ENCODE results near the gene JPH3. TPM values are rescaled to one million over a fixed set of nuclear protein-coding genes. Genes with fewer than 3 reads are reported as not detected.

Gene JPH3
- total and polyA plus RNA-seq, 2 donors = 0.05 to 0.09 TPM

GRCh38 chr16:87697256-87697655 is 94.9 kb downstream of the JPH3 start:
- no peak for DNase-seq (ENCODE audit: low read depth in 6 of 9, low spot score in 9 of 9)
- WGBS = 97% methylated on average over 21 of the region's 21 CpGs
- peaks cover 33 to 35% of the 10 kb centered on the region in 2 donors for H3K36me3 ChIP-seq (ENCODE audit: control insufficient read depth in 2 of 2, insufficient read depth in 2 of 2, low read length in 1 of 2)
- H3K4me3 ChIP-seq (ENCODE audit: low read length in 2 of 2) = no peak overlapping the region
- peak overlapping the region in 1 of 2 donors; percentile 89 for H3K27ac ChIP-seq (ENCODE audit: low read depth in 1 of 2, low read length in 1 of 2)
- peaks cover 0 to 9% of the 10 kb centered on the region in 2 donors for H3K9me3 ChIP-seq (ENCODE audit: control insufficient read depth in 2 of 2, insufficient read depth in 1 of 2, low read length in 1 of 2)
- H3K4me1 ChIP-seq (ENCODE audit: control insufficient read depth in 2 of 2, insufficient read depth in 2 of 2, low read length in 2 of 2) = peaks cover 21 to 68% of the 10 kb centered on the region in 2 donors
- no peaks in the 10 kb centered on the region for H3K27me3 ChIP-seq (ENCODE audit: control insufficient read depth in 2 of 2, insufficient read depth in 1 of 2, low read length in 1 of 2)

GRCh38 chr16:87697792-87698191 is 95.5 kb downstream of the JPH3 start:
- no peak for DNase-seq (ENCODE audit: low read depth in 6 of 9, low spot score in 9 of 9)
- 96% methylated on average over 14 of the region's 14 CpGs for WGBS
- H3K36me3 ChIP-seq (ENCODE audit: control insufficient read depth in 2 of 2, insufficient read depth in 2 of 2, low read length in 1 of 2) = peaks cover 33 to 37% of the 10 kb centered on the region in 2 donors
- peaks cover 0 to 9% of the 10 kb centered on the region in 2 donors for H3K9me3 ChIP-seq (ENCODE audit: control insufficient read depth in 2 of 2, insufficient read depth in 1 of 2, low read length in 1 of 2)
- H3K4me1 ChIP-seq (ENCODE audit: control insufficient read depth in 2 of 2, insufficient read depth in 2 of 2, low read length in 2 of 2) = peaks cover 26 to 72% of the 10 kb centered on the region in 2 donors
- no peaks in the 10 kb centered on the region for H3K27me3 ChIP-seq (ENCODE audit: control insufficient read depth in 2 of 2, insufficient read depth in 1 of 2, low read length in 1 of 2)
- peak overlapping the region in 1 of 2 donors; percentile 89 for H3K27ac ChIP-seq (ENCODE audit: low read depth in 1 of 2, low read length in 1 of 2)
- H3K4me3 ChIP-seq (ENCODE audit: low read length in 2 of 2) = no peak overlapping the region

- Histone ChIP-seq H3K4me3 (ENCODE audit: low read length in 2 of 2) (no peak overlapping the region), H3K9me3 (ENCODE audit: control insufficient read depth in 2 of 2, insufficient read depth in 1 of 2, low read length in 1 of 2) (peaks cover 0 to 9% of the 10 kb centered on the region in 2 donors), H3K36me3 (ENCODE audit: control insufficient read depth in 2 of 2, insufficient read depth in 2 of 2, low read length in 1 of 2) (peaks cover 37 to 40% of the 10 kb centered on the region in 2 donors), H3K4me1 (ENCODE audit: control insufficient read depth in 2 of 2, insufficient read depth in 2 of 2, low read length in 2 of 2) (peaks cover 26 to 77% of the 10 kb centered on the region in 2 donors), H3K27me3 (ENCODE audit: control insufficient read depth in 2 of 2, insufficient read depth in 1 of 2, low read length in 1 of 2) (no peaks in the 10 kb centered on the region), H3K27ac (ENCODE audit: low read depth in 1 of 2, low read length in 1 of 2) (peak overlapping the region in 1 of 2 donors; percentile 89)
- peak in 4 of 9 donors; percentile 48 to 65 (median 55) for DNase-seq (ENCODE audit: low read depth in 6 of 9, low spot score in 9 of 9)
- WGBS = 91% methylated on average over 7 of the region's 7 CpGs
Observed at GRCh38 chr16:87698241-87698640, 95.9 kb downstream of the JPH3 start.

GRCh38 chr16:87698676-87699199 is 96.4 kb downstream of the JPH3 start:
- peaks cover 0 to 9% of the 10 kb centered on the region in 2 donors for H3K9me3 ChIP-seq (ENCODE audit: control insufficient read depth in 2 of 2, insufficient read depth in 1 of 2, low read length in 1 of 2)
- H3K4me1 ChIP-seq (ENCODE audit: control insufficient read depth in 2 of 2, insufficient read depth in 2 of 2, low read length in 2 of 2) = peaks cover 26 to 82% of the 10 kb centered on the region in 2 donors
- no peak for DNase-seq (ENCODE audit: low read depth in 6 of 9, low spot score in 9 of 9)
- H3K27me3 ChIP-seq (ENCODE audit: control insufficient read depth in 2 of 2, insufficient read depth in 1 of 2, low read length in 1 of 2) = no peaks in the 10 kb centered on the region
- 94% methylated on average over 20 of the region's 20 CpGs for WGBS
- H3K4me3 ChIP-seq (ENCODE audit: low read length in 2 of 2) = no peak overlapping the region
- H3K27ac ChIP-seq (ENCODE audit: low read depth in 1 of 2, low read length in 1 of 2) = peak overlapping the region in 1 of 2 donors; percentile 89
- H3K36me3 ChIP-seq (ENCODE audit: control insufficient read depth in 2 of 2, insufficient read depth in 2 of 2, low read length in 1 of 2) = peaks cover 40 to 45% of the 10 kb centered on the region in 2 donors

GRCh38 chr16:87700406-87701077 is 98.2 kb downstream of the JPH3 start:
- peaks cover 33 to 39% of the 10 kb centered on the region in 2 donors for H3K36me3 ChIP-seq (ENCODE audit: control insufficient read depth in 2 of 2, insufficient read depth in 2 of 2, low read length in 1 of 2)
- 48% methylated on average over 19 of the region's 19 CpGs for WGBS
- peaks cover 21 to 85% of the 10 kb centered on the region in 2 donors for H3K4me1 ChIP-seq (ENCODE audit: control insufficient read depth in 2 of 2, insufficient read depth in 2 of 2, low read length in 2 of 2)
- no peak overlapping the region for H3K4me3 ChIP-seq (ENCODE audit: low read length in 2 of 2)
- no peaks in the 10 kb centered on the region for H3K27me3 ChIP-seq (ENCODE audit: control insufficient read depth in 2 of 2, insufficient read depth in 1 of 2, low read length in 1 of 2)
- H3K9me3 ChIP-seq (ENCODE audit: control insufficient read depth in 2 of 2, insufficient read depth in 1 of 2, low read length in 1 of 2) = peaks cover 0 to 9% of the 10 kb centered on the region in 2 donors
- H3K27ac ChIP-seq (ENCODE audit: low read depth in 1 of 2, low read length in 1 of 2) = peak overlapping the region; percentile 44 to 97
- peak in 8 of 9 donors; percentile 61 to 92 (median 83) for DNase-seq (ENCODE audit: low read depth in 6 of 9, low spot score in 9 of 9)

- peak in 2 of 9 donors; percentile 58 to 60 for DNase-seq (ENCODE audit: low read depth in 6 of 9, low spot score in 9 of 9)
- Histone ChIP-seq H3K27ac (ENCODE audit: low read depth in 1 of 2, low read length in 1 of 2) (peak overlapping the region; percentile 48 to 97), H3K27me3 (ENCODE audit: control insufficient read depth in 2 of 2, insufficient read depth in 1 of 2, low read length in 1 of 2) (no peaks in the 10 kb centered on the region), H3K9me3 (ENCODE audit: control insufficient read depth in 2 of 2, insufficient read depth in 1 of 2, low read length in 1 of 2) (peaks cover 0 to 9% of the 10 kb centered on the region in 2 donors), H3K4me1 (ENCODE audit: control insufficient read depth in 2 of 2, insufficient read depth in 2 of 2, low read length in 2 of 2) (peaks cover 21 to 87% of the 10 kb centered on the region in 2 donors), H3K36me3 (ENCODE audit: control insufficient read depth in 2 of 2, insufficient read depth in 2 of 2, low read length in 1 of 2) (peaks cover 28 to 33% of the 10 kb centered on the region in 2 donors), H3K4me3 (ENCODE audit: low read length in 2 of 2) (no peak overlapping the region)
- 9% methylated on average over 11 of the region's 11 CpGs for WGBS
Observed at GRCh38 chr16:87701078-87701460, 98.8 kb downstream of the JPH3 start.

GRCh38 chr16:87701505-87701921 is 99.2 kb downstream of the JPH3 start:
- Histone ChIP-seq H3K4me1 (ENCODE audit: control insufficient read depth in 2 of 2, insufficient read depth in 2 of 2, low read length in 2 of 2) (peaks cover 21 to 91% of the 10 kb centered on the region in 2 donors), H3K36me3 (ENCODE audit: control insufficient read depth in 2 of 2, insufficient read depth in 2 of 2, low read length in 1 of 2) (peaks cover 29 to 30% of the 10 kb centered on the region in 2 donors), H3K27me3 (ENCODE audit: control insufficient read depth in 2 of 2, insufficient read depth in 1 of 2, low read length in 1 of 2) (no peaks in the 10 kb centered on the region), H3K4me3 (ENCODE audit: low read length in 2 of 2) (no peak overlapping the region), H3K27ac (ENCODE audit: low read depth in 1 of 2, low read length in 1 of 2) (peak overlapping the region; percentile 64 to 97), H3K9me3 (ENCODE audit: control insufficient read depth in 2 of 2, insufficient read depth in 1 of 2, low read length in 1 of 2) (peaks cover 0 to 9% of the 10 kb centered on the region in 2 donors)
- 52% methylated on average over 23 of the region's 23 CpGs for WGBS
- peak in 7 of 9 donors; percentile 38 to 80 (median 57) for DNase-seq (ENCODE audit: low read depth in 6 of 9, low spot score in 9 of 9)

- 11% methylated on average over 19 of the region's 19 CpGs for WGBS
- Histone ChIP-seq H3K36me3 (ENCODE audit: control insufficient read depth in 2 of 2, insufficient read depth in 2 of 2, low read length in 1 of 2) (peaks cover 35 to 37% of the 10 kb centered on the region in 2 donors), H3K4me1 (ENCODE audit: control insufficient read depth in 2 of 2, insufficient read depth in 2 of 2, low read length in 2 of 2) (peaks cover 21 to 91% of the 10 kb centered on the region in 2 donors)
Observed at GRCh38 chr16:87702325-87702811, 100.1 kb downstream of the JPH3 start.

GRCh38 chr16:87703071-87703470 is 100.8 kb downstream of the JPH3 start:
- Histone ChIP-seq H3K27ac (ENCODE audit: low read depth in 1 of 2, low read length in 1 of 2) (peak overlapping the region in 1 of 2 donors; percentile 97), H3K36me3 (ENCODE audit: control insufficient read depth in 2 of 2, insufficient read depth in 2 of 2, low read length in 1 of 2) (peaks cover 40 to 44% of the 10 kb centered on the region in 2 donors), H3K27me3 (ENCODE audit: control insufficient read depth in 2 of 2, insufficient read depth in 1 of 2, low read length in 1 of 2) (no peaks in the 10 kb centered on the region), H3K9me3 (ENCODE audit: control insufficient read depth in 2 of 2, insufficient read depth in 1 of 2, low read length in 1 of 2) (peaks cover 0 to 9% of the 10 kb centered on the region in 2 donors), H3K4me1 (ENCODE audit: control insufficient read depth in 2 of 2, insufficient read depth in 2 of 2, low read length in 2 of 2) (peaks cover 21 to 84% of the 10 kb centered on the region in 2 donors), H3K4me3 (ENCODE audit: low read length in 2 of 2) (no peak overlapping the region)
- DNase-seq (ENCODE audit: low read depth in 6 of 9, low spot score in 9 of 9) = no peak
- 70% methylated on average over 26 of the region's 26 CpGs for WGBS

More at GRCh38 chr16:87702325-87702811, 100.1 kb downstream of the JPH3 start:
- Histone ChIP-seq H3K9me3 (ENCODE audit: control insufficient read depth in 2 of 2, insufficient read depth in 1 of 2, low read length in 1 of 2) (peaks cover 0 to 9% of the 10 kb centered on the region in 2 donors), H3K27ac (ENCODE audit: low read depth in 1 of 2, low read length in 1 of 2) (peak overlapping the region; percentile 52 to 97), H3K4me3 (ENCODE audit: low read length in 2 of 2) (peak overlapping the region in 1 of 2 donors; percentile 0), H3K27me3 (ENCODE audit: control insufficient read depth in 2 of 2, insufficient read depth in 1 of 2, low read length in 1 of 2) (no peaks in the 10 kb centered on the region)
- peak in 5 of 9 donors; percentile 63 to 85 (median 66) for DNase-seq (ENCODE audit: low read depth in 6 of 9, low spot score in 9 of 9)

Measured in thymus (tissue), 11 donors.